ENCODE results near the gene SORBS2. TPM values are rescaled to one million over a fixed set of nuclear protein-coding genes. Genes with fewer than 3 reads are reported as not detected.

The SORBS2 gene
- polyA plus RNA-seq, 3 donors, result 63.0 to 86.9 (median 86.2) TPM

- DNase-seq (ENCODE audit: extremely low read depth in 1 of 11, low read depth in 9 of 11, low spot score in 4 of 11), result peak in 1 of 11 donors; percentile 20
Measured at GRCh38 chr4:185810746-185811508, 1.1 kb downstream of the SORBS2 start.

- no peak for DNase-seq (ENCODE audit: extremely low read depth in 1 of 11, low read depth in 9 of 11, low spot score in 4 of 11)
Measured at GRCh38 chr4:185809533-185810071, 2.4 kb downstream of the SORBS2 start.

GRCh38 chr4:185809121-185809520, 2.9 kb downstream of the SORBS2 start:
- no peak for DNase-seq (ENCODE audit: extremely low read depth in 1 of 11, low read depth in 9 of 11, low spot score in 4 of 11)

DNA sequence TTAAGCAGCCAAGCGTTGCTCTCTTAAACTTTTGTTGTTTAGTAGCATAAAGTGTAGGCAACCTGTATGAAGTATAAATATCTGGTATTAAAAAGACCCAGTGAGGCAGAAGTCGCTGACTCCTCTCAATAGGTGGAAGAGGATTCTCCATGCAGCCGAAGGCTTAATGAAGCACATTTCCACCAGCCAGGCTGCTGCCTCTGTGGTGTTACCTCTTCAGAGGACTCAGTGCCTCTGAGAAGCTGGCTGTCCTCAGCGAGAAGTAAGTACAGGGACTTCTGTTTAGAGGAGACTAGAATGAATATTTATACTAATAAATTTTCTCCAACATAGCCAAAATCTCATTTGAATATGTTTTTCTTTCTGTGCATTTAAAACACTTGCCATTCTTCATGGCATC, 6.0 kb downstream of the SORBS2 start:
- no peak for DNase-seq (ENCODE audit: extremely low read depth in 1 of 11, low read depth in 9 of 11, low spot score in 4 of 11)

DNA sequence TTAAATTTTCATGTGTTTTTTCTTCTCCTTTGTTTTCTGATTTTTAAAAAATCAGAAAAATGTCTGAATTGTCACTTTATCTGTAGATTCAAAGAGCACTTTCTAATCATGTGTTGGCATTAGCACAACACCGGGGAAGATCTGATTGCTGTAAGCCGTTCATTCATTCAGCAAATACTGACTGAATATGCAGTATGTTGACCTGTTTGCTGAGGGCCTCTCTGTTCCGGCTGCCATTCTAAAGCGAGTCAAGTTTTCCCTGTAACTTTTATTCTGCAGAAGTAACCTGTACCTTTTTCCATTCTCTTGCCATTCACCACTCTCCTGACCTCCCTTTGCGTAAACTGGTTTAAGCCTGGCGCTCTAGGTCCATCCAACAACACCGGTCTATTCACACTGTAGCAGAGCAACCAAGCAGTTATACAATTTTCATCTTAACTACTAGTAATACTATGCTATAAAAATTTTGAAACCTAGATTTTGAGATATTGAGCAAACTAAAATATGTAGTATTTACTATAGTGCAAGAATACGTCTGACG, 6.7 kb downstream of the SORBS2 start:
- DNase-seq (ENCODE audit: extremely low read depth in 1 of 11, low read depth in 9 of 11, low spot score in 4 of 11), result no peak

DNA sequence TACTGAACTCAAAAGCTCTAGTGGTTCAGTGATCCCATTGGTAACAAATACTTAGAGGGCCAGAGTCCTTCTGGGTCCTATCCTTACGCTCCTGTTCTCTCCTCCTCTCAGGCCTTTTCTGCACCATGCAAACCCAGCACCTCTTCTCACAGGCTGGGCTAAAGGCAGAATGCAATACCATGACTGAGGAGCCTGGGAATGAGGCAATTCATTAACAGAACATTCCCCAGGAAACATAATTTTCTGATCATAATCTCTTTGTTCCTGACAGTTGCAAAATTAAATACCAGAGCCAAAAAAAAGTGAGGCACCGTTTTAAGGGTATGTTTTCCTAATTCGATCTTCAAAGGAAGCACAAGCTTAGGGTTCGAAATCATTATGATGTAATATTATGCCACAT, 9.0 kb downstream of the SORBS2 start:
- no peak for DNase-seq (ENCODE audit: extremely low read depth in 1 of 11, low read depth in 9 of 11, low spot score in 4 of 11)

DNA sequence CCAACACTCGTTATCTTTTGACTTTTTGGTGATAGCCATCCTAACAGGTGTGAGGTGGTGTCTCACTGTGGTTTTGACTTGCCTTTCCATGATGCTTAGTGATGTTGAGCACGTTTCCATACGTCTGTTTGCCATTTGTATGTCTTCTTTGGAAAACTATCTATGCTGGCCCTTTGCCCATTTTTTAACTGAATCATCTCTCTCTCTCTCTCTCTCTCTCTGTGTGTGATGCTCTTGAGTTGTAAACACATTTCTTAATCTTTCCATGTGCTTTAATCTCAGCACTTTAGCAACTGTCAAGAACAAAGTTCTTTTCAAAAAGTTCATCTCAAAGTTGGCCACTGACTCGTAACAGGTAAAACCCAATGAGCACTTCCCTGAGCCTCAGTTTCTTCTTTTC, 10.5 kb downstream of the SORBS2 start:
- DNase-seq (ENCODE audit: extremely low read depth in 1 of 11, low read depth in 9 of 11, low spot score in 4 of 11), result no peak

- DNase-seq (ENCODE audit: extremely low read depth in 1 of 11, low read depth in 9 of 11, low spot score in 4 of 11), result no peak
Measured at GRCh38 chr4:185800266-185800945, 11.6 kb downstream of the SORBS2 start.

DNA sequence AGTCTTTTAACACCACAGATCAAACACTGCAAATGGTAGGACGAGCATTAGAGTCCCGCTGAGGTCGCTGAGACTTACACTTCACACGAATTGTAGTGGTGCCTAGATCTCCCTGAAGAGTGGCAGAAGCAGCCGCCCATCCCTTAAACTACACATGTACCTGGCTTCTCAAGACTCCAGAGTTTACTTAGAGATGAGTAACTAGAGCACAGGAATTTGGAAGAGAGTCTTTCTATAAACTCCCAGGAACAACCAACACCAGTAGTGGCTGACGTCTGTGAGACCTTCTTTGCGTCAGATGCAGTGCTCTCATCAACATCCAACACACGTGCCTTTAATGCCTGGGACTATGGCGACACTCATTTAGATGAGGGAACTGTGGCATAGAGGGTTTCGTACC, 12.6 kb downstream of the SORBS2 start:
- no peak for DNase-seq (ENCODE audit: extremely low read depth in 1 of 11, low read depth in 9 of 11, low spot score in 4 of 11)

DNA sequence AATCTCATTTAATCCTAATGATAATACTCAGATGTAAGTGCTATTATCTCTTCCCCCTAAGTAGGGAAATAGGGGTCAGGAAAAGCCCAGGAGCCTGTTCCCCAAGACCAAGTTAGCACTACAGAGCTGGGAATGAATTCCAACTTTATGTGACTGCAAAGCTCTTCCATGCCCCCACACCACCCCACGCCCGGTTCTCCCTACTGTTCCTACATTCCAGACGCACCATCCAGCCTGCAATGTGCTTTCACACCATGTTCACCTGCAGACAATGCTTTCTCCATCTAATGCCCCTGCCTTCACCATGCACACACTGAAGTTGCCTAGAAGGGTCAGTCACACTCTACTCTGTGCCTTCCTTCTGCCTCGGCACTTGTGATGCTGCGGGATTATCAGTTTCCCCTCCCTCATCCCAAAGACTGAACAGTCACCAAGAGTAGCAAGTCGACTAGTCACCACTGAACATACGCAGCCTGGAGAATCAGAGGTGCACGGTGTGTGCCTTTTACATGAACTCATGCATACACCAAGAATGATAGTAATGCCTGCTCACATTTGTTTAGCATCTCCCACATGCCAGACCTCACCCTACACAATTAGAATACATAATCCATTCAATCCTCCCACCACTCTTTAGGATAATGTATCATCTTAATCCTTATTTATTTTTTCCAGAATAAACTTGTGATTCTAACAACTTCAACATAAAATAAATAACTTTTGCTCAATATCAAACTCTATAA, 14.2 kb downstream of the SORBS2 start:
- no peak for DNase-seq (ENCODE audit: extremely low read depth in 1 of 11, low read depth in 9 of 11, low spot score in 4 of 11)

- DNase-seq (ENCODE audit: extremely low read depth in 1 of 11, low read depth in 9 of 11, low spot score in 4 of 11), result no peak
Measured at GRCh38 chr4:185797018-185797417, 15.0 kb downstream of the SORBS2 start.

DNA sequence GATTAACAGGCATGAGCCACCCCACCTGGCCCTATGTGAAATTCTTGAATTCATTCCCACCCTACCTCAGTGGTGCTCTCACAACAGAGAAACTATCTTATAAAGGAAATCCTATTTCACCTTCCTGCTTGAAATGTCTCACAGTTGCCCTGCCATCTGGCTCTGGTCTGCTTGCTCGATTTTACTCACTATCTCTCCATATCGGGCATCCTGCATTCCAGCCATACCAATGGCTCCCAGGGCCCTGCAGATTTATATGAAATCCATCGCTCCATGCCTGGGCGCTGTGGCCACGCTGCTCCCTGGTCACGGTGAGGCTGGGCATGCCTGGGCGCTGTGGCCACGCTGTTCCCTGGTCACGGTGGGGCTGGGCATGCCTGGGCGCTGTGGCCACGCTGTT, 15.8 kb downstream of the SORBS2 start:
- no peak for DNase-seq (ENCODE audit: extremely low read depth in 1 of 11, low read depth in 9 of 11, low spot score in 4 of 11)

DNA sequence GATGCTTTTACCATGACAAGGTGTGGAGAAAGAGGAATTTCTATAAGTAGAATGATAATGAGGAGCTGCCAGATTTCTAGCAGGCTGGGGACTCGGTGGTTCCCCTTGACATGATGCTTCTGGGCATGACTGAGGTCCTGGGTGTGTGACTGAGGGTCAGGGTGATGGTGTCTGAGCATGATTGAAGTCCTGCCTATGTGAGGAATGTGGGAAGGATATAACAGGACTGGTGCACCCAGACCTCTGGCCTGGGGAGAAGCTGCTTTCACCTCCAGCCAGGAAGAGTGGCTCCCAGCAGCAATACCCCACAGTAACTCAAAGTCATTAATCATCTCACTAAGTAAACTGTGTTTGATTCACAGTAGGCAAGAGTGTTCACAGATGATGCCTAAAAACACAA, 17.4 kb downstream of the SORBS2 start:
- DNase-seq (ENCODE audit: extremely low read depth in 1 of 11, low read depth in 9 of 11, low spot score in 4 of 11), result no peak

GRCh38 chr4:185793716-185794115, 18.3 kb downstream of the SORBS2 start:
- no peak for DNase-seq (ENCODE audit: extremely low read depth in 1 of 11, low read depth in 9 of 11, low spot score in 4 of 11)

DNA sequence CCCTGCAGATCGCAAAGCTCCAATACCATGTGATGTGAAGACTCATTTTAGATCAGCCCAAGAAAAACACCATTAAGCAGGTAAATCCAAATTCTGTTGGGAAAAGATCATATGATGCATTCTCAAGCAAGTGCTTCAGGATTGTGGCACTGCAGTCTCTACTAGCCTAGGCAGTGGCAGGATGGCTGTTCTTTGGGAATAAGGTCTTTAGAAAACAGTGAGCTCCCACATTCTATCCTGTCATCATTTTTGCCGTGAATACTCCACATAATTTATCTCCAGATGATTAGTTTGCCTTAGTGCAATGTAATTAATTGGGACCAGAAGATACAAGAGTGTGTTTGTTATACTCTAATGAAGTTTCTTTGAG, 18.9 kb downstream of the SORBS2 start:
- no peak for DNase-seq (ENCODE audit: extremely low read depth in 1 of 11, low read depth in 9 of 11, low spot score in 4 of 11)

GRCh38 chr4:185792384-185793115, 19.4 kb downstream of the SORBS2 start:
- peak in 3 of 11 donors; percentile 31 to 72 (median 35) for DNase-seq (ENCODE audit: extremely low read depth in 1 of 11, low read depth in 9 of 11, low spot score in 4 of 11)

- no peak for DNase-seq (ENCODE audit: extremely low read depth in 1 of 11, low read depth in 9 of 11, low spot score in 4 of 11)
Measured at GRCh38 chr4:185787926-185788679, 23.9 kb downstream of the SORBS2 start.

DNA sequence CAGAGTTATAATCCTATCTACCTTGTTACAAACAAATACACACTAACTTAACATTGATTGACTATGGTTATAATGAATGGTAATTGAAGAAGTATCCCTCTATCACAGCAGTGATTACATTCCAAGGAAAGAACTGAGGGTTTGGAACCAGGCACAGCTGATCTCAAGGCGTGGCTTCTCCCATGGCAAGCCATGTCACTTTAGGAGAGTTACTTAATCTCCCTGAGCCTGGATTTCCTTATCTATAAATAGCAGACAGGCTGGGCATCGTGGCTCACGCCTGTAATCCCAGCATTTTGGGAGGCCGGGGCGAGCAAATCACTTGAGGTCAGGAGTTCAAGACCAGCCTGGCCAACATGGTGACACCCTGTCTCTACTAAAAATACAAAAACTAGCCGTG, 25.6 kb downstream of the SORBS2 start:
- DNase-seq (ENCODE audit: extremely low read depth in 1 of 11, low read depth in 9 of 11, low spot score in 4 of 11), result no peak
